HEK293 (cell line): Measurements from ENCODE around the gene PPP1R12C.

Experiments used
- CTCF ChIA-PET: fragments of 350-600 bp; formaldehyde crosslinking; extraction: SDS; loops from one replicate; lab custom pipeline; 2021; ENCODE audit warnings: antibody characterized with exemption; lab: Yijun Ruan, JAX
- POLR2A ChIA-PET: fragments of 300-600 bp; formaldehyde crosslinking; extraction: SDS; loops from one replicate; lab custom pipeline; 2020; ENCODE audit warnings: antibody characterized with exemption, inconsistent platforms; lab: Yijun Ruan, JAX
- H3K27ac ChIP-seq: fragments of 200-500 bp; sonication (Bioruptor generic); 2 replicates; pipeline ENCODE4 v1.5.1; 2014; ENCODE audit warnings: low read depth, low read length, control low read depth, inconsistent platforms; ENCODE audit errors: extremely low read depth
- H3K36me3 ChIP-seq, 2 experiments: fragments of 200-500 bp in 1 of 2; sonication (Bioruptor generic) in 1 of 2; 1 replicate in 1 of 2; 2 replicates in 1 of 2; pipeline ENCODE4 v1.5.1; 2014 to 2017; ENCODE audit warnings: inconsistent platforms in 2 of 2, low read length in 2 of 2; ENCODE audit not compliant: control insufficient read depth in 2 of 2, insufficient read depth in 1 of 2
- H3K4me1 ChIP-seq: fragments of 200-500 bp; sonication (Bioruptor generic); 2 replicates; pipeline ENCODE4 v1.5.1; 2014; ENCODE audit warnings: mild to moderate bottlenecking, low read length, inconsistent platforms; ENCODE audit not compliant: control insufficient read depth, insufficient read depth
- H3K4me3 ChIP-seq: 2 replicates; pipeline ENCODE4 v1.5.1; 2011; ENCODE audit warnings: low read depth, mild to moderate bottlenecking, control low read depth, low read length, moderate library complexity
- H3K9me3 ChIP-seq: fragments of 200-500 bp; sonication (Bioruptor generic); 2 replicates; pipeline ENCODE4 v1.5.1; 2014; ENCODE audit warnings: low read depth, low read length, inconsistent platforms; ENCODE audit not compliant: control insufficient read depth, insufficient read depth
- BCL11A ChIP-seq: fragments of 450-650 bp; formaldehyde crosslinking; IDR thresholded peaks from 2 replicates; pipeline ENCODE4 v1.5.1; 2016; ENCODE audit warnings: low read depth, missing biosample characterization, missing genetic modification characterization
- GLI4 ChIP-seq: fragments of 450-650 bp; formaldehyde crosslinking; IDR thresholded peaks from 2 replicates; pipeline ENCODE4 v1.5.1; 2016; ENCODE audit warnings: missing biosample characterization, missing genetic modification characterization
- GLIS1 ChIP-seq: fragments of 450-650 bp; formaldehyde crosslinking; IDR thresholded peaks from 2 replicates; pipeline ENCODE4 v1.5.1; 2016; ENCODE audit warnings: missing biosample characterization, missing genetic modification characterization
- KLF8 ChIP-seq: fragments of 450-650 bp; formaldehyde crosslinking; IDR thresholded peaks from 2 replicates; pipeline ENCODE4 v1.5.1; 2016; ENCODE audit warnings: missing biosample characterization, missing genetic modification characterization
- SCRT2 ChIP-seq: fragments of 450-650 bp; formaldehyde crosslinking; IDR thresholded peaks from 2 replicates; pipeline ENCODE4 v1.5.1; 2016; ENCODE audit warnings: missing biosample characterization, missing genetic modification characterization
- ZBTB20 ChIP-seq: fragments of 450-650 bp; formaldehyde crosslinking; IDR thresholded peaks from 2 replicates; pipeline ENCODE4 v1.5.1; 2016; ENCODE audit warnings: missing biosample characterization, missing genetic modification characterization
- ZIC2 ChIP-seq: fragments of 450-650 bp; formaldehyde crosslinking; IDR thresholded peaks from 2 replicates; pipeline ENCODE4 v1.5.1; 2016; ENCODE audit warnings: missing biosample characterization, missing genetic modification characterization
- ZNF140 ChIP-seq: fragments of 450-650 bp; formaldehyde crosslinking; IDR thresholded peaks from 2 replicates; pipeline ENCODE4 v1.5.1; 2016; ENCODE audit warnings: missing biosample characterization, missing genetic modification characterization
- ZNF16 ChIP-seq: fragments of 450-650 bp; formaldehyde crosslinking; IDR thresholded peaks from 2 replicates; pipeline ENCODE4 v1.5.1; 2016; ENCODE audit warnings: low read depth, missing biosample characterization, missing genetic modification characterization
- ZNF174 ChIP-seq: fragments of 450-650 bp; formaldehyde crosslinking; IDR thresholded peaks from 2 replicates; pipeline ENCODE4 v1.5.0; 2017; ENCODE audit warnings: missing biosample characterization, mild to moderate bottlenecking, missing genetic modification characterization
- ZNF175 ChIP-seq: fragments of 450-650 bp; formaldehyde crosslinking; IDR thresholded peaks from 2 replicates; pipeline ENCODE4 v1.5.1; 2016; ENCODE audit warnings: missing biosample characterization, missing genetic modification characterization
- ZNF223 ChIP-seq: fragments of 450-650 bp; formaldehyde crosslinking; IDR thresholded peaks from 2 replicates; pipeline ENCODE4 v1.5.1; 2016; ENCODE audit warnings: missing biosample characterization, missing genetic modification characterization
- ZNF248 ChIP-seq: fragments of 450-650 bp; formaldehyde crosslinking; IDR thresholded peaks from 2 replicates; pipeline ENCODE4 v1.5.1; 2017; ENCODE audit warnings: missing biosample characterization, missing genetic modification characterization
- ZNF274 ChIP-seq, 2 experiments: fragments of 200-500 bp in 1 of 2; fragments of 450-650 bp in 1 of 2; sonication (Bioruptor generic) in 1 of 2; formaldehyde crosslinking in 1 of 2; IDR thresholded peaks; 2 replicates each; pipeline versions ENCODE4 v1.5.1 to v1.6.1; 2014 to 2016; ENCODE audit warnings: borderline replicate concordance in 1 of 2, inconsistent platforms in 1 of 2, low read length in 1 of 2, missing biosample characterization in 1 of 2, missing genetic modification characterization in 1 of 2
- ZNF324 ChIP-seq: fragments of 450-650 bp; formaldehyde crosslinking; IDR thresholded peaks from 2 replicates; pipeline ENCODE4 v1.5.1; 2016; ENCODE audit warnings: missing biosample characterization, missing genetic modification characterization
- ZNF366 ChIP-seq: fragments of 450-650 bp; formaldehyde crosslinking; conservative IDR thresholded peaks from 2 replicates; pipeline ENCODE4 v1.5.1; 2016; ENCODE audit warnings: missing biosample characterization, missing genetic modification characterization
- ZNF549 ChIP-seq: fragments of 450-650 bp; IDR thresholded peaks from 2 replicates; pipeline ENCODE4 v1.5.1; 2018; ENCODE audit warnings: missing biosample characterization, missing genetic modification characterization, mild to moderate bottlenecking, inconsistent platforms, moderate library complexity
- ZNF791 ChIP-seq: fragments of 450-650 bp; formaldehyde crosslinking; IDR thresholded peaks from 2 replicates; pipeline ENCODE4 v1.5.1; 2016; ENCODE audit warnings: missing biosample characterization, missing genetic modification characterization
- ZNF792 ChIP-seq: fragments of 450-650 bp; formaldehyde crosslinking; IDR thresholded peaks from 2 replicates; pipeline ENCODE4 v1.5.1; 2016; ENCODE audit warnings: missing biosample characterization, missing genetic modification characterization
- ZXDB ChIP-seq: fragments of 450-650 bp; formaldehyde crosslinking; IDR thresholded peaks from 2 replicates; pipeline ENCODE4 v1.5.1; 2016; ENCODE audit warnings: missing biosample characterization, missing genetic modification characterization
- TF ChIP-seq, protein P1 (sequence below): fragments of 450-650 bp; formaldehyde crosslinking; IDR thresholded peaks from 2 replicates; pipeline ENCODE4 v1.5.1; 2016; ENCODE audit warnings: missing biosample characterization, missing genetic modification characterization
- TF ChIP-seq, protein P2 (sequence below): fragments of 450-650 bp; IDR thresholded peaks from 2 replicates; pipeline ENCODE4 v1.5.1; 2018; ENCODE audit warnings: missing biosample characterization, mild to moderate bottlenecking, missing genetic modification characterization
- TF ChIP-seq, protein P3 (sequence below): fragments of 450-650 bp; formaldehyde crosslinking; conservative IDR thresholded peaks from 2 replicates; pipeline ENCODE4 v1.5.1; 2016; ENCODE audit warnings: low read depth, missing biosample characterization, missing genetic modification characterization
- TF ChIP-seq, protein P4 (sequence below): fragments of 450-650 bp; formaldehyde crosslinking; optimal IDR thresholded peaks from 2 replicates; pipeline ENCODE3; 2016; ENCODE audit warnings: missing biosample characterization, mild to moderate bottlenecking, missing genetic modification characterization
- TF ChIP-seq, protein P5 (sequence below): fragments of 450-650 bp; formaldehyde crosslinking; IDR thresholded peaks from 2 replicates; pipeline ENCODE4 v1.5.1; 2016; ENCODE audit warnings: missing biosample characterization, missing genetic modification characterization

The PPP1R12C gene

DNA sequence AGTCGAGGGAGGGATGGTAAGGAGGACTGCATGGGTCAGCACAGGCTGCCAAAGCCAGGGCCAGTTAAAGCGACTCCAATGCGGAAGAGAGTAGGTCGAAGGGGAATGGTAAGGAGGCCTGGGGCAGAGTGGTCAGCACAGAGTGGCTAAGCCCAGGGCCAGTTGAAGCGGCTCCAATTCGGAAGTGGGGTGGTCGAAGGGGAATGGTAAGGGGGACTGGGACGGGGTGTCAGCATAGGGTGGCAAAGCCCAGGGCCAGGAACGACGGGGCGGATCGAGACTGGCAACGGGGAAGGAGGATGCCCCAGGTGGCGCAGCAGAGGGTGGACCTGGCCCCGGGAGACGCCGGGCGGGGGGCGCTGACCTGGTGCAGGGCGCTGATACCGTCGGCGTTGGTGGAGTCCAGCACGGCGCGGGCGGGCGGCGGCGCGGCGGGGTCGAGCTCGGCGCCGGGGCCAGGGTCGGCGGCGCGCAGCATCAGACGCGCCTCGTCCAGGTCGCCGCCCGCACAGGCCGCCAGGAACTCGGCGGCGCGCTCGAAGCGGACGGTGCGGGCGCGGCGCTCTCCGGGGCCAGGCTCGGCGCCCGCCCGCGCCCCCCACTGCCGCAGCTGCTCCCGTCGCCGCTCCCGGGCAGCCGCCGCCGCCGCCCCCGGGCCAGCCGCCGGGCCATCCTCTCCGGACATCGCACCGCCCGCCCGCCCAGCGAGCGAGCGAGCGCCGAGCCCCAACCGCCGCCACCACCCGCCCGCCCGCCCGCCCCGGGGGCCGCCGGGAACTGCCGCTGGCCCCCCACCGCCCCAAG, at the start of gene PPP1R12C:
TSS of gene PPP1R12C (minus strand) at position 779 of the 804 bp plus-strand sequence. CDS start at position 685, 94 bp downstream.
- CTCF ChIA-PET = interaction anchor here (0.6 to 4.6 kb wide), 7 partner anchors 16 to 171 kb away, joined by 3 to 26 read pairs (median 3); no protein-coding TSS in a partner anchor
- Histone ChIP-seq H3K4me3 (peak within 1 kb of the TSS; percentile 78), H3K27ac (peak within 1 kb of the TSS; percentile 78; the same call in 1 of the 2 replicates), H3K36me3 (peaks cover 0 to 10% of the 10 kb centered on the region in 2 experiments; a peak in 1 of 3 replicates), H3K4me1 (peaks cover 18% of the 10 kb centered on the region), H3K9me3 (no peaks in the 10 kb centered on the region)
- POLR2A ChIA-PET = interaction anchor here (0.6 to 2.7 kb wide), 27 partner anchors 11 to 916 kb away, joined by 3 to 16 read pairs (median 5); partner anchors contain the start of genes FIZ1, KMT5C, NAT14 and PPP6R1
- TF ChIP-seq ZNF791 (tag by site-specific recombination) (0 out of 2 replicates have a peak, but pooled peaks have one; percentile 7), KLF8 (0 out of 2 replicates have a peak, but pooled peaks have one; percentile 15), ZNF140 (tag by site-specific recombination) (no peak), ZNF16 (tag by site-specific recombination) (no peak), ZNF223 (no peak), ZNF174 (tag by site-specific recombination) (no peak), ZNF549 (tag by site-specific recombination) (no peak), BCL11A (tag by site-specific recombination) (no peak), ZNF792 (tag by site-specific recombination) (no peak), ZXDB (tag by site-specific recombination) (no peak), ZNF248 (tag by site-specific recombination) (no peak), ZNF175 (no peak), ZNF274 (IDR thresholded peaks at IDR 0.05; ENCODE audit: low read length) (no peak), ZNF274 (tag by site-specific recombination; IDR thresholded peaks at IDR 0.05; ENCODE audit: borderline replicate concordance) (no peak), SCRT2 (tag by site-specific recombination) (no peak), ZBTB20 (tag by site-specific recombination) (peak; percentile 65; the same call in 1 of the 2 replicates), ZIC2 (tag by site-specific recombination) (peak; percentile 10; the same call in 1 of the 2 replicates), GLI4 (tag by site-specific recombination) (no peak), ZNF324 (no peak), GLIS1 (tag by site-specific recombination) (peak; percentile 13; the same call in 1 of the 2 replicates), ZNF366 (tag by site-specific recombination) (no peak)
- TF ChIP-seq, protein P1, sequence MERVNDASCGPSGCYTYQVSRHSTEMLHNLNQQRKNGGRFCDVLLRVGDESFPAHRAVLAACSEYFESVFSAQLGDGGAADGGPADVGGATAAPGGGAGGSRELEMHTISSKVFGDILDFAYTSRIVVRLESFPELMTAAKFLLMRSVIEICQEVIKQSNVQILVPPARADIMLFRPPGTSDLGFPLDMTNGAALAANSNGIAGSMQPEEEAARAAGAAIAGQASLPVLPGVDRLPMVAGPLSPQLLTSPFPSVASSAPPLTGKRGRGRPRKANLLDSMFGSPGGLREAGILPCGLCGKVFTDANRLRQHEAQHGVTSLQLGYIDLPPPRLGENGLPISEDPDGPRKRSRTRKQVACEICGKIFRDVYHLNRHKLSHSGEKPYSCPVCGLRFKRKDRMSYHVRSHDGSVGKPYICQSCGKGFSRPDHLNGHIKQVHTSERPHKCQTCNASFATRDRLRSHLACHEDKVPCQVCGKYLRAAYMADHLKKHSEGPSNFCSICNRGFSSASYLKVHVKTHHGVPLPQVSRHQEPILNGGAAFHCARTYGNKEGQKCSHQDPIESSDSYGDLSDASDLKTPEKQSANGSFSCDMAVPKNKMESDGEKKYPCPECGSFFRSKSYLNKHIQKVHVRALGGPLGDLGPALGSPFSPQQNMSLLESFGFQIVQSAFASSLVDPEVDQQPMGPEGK = peak; percentile 62
- TF ChIP-seq, protein P2, sequence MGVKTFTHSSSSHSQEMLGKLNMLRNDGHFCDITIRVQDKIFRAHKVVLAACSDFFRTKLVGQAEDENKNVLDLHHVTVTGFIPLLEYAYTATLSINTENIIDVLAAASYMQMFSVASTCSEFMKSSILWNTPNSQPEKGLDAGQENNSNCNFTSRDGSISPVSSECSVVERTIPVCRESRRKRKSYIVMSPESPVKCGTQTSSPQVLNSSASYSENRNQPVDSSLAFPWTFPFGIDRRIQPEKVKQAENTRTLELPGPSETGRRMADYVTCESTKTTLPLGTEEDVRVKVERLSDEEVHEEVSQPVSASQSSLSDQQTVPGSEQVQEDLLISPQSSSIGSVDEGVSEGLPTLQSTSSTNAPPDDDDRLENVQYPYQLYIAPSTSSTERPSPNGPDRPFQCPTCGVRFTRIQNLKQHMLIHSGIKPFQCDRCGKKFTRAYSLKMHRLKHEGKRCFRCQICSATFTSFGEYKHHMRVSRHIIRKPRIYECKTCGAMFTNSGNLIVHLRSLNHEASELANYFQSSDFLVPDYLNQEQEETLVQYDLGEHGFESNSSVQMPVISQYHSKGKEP = no peak
- TF ChIP-seq, protein P3, sequence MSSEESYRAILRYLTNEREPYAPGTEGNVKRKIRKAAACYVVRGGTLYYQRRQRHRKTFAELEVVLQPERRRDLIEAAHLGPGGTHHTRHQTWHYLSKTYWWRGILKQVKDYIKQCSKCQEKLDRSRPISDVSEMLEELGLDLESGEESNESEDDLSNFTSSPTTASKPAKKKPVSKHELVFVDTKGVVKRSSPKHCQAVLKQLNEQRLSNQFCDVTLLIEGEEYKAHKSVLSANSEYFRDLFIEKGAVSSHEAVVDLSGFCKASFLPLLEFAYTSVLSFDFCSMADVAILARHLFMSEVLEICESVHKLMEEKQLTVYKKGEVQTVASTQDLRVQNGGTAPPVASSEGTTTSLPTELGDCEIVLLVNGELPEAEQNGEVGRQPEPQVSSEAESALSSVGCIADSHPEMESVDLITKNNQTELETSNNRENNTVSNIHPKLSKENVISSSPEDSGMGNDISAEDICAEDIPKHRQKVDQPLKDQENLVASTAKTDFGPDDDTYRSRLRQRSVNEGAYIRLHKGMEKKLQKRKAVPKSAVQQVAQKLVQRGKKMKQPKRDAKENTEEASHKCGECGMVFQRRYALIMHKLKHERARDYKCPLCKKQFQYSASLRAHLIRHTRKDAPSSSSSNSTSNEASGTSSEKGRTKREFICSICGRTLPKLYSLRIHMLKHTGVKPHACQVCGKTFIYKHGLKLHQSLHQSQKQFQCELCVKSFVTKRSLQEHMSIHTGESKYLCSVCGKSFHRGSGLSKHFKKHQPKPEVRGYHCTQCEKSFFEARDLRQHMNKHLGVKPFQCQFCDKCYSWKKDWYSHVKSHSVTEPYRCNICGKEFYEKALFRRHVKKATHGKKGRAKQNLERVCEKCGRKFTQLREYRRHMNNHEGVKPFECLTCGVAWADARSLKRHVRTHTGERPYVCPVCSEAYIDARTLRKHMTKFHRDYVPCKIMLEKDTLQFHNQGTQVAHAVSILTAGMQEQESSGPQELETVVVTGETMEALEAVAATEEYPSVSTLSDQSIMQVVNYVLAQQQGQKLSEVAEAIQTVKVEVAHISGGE (tag by site-specific recombination) = no peak
- TF ChIP-seq, protein P4, sequence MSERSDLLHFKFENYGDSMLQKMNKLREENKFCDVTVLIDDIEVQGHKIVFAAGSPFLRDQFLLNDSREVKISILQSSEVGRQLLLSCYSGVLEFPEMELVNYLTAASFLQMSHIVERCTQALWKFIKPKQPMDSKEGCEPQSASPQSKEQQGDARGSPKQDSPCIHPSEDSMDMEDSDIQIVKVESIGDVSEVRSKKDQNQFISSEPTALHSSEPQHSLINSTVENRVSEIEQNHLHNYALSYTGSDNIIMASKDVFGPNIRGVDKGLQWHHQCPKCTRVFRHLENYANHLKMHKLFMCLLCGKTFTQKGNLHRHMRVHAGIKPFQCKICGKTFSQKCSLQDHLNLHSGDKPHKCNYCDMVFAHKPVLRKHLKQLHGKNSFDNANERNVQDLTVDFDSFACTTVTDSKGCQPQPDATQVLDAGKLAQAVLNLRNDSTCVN (tag by site-specific recombination) = peak; percentile 41
- TF ChIP-seq, protein P5, sequence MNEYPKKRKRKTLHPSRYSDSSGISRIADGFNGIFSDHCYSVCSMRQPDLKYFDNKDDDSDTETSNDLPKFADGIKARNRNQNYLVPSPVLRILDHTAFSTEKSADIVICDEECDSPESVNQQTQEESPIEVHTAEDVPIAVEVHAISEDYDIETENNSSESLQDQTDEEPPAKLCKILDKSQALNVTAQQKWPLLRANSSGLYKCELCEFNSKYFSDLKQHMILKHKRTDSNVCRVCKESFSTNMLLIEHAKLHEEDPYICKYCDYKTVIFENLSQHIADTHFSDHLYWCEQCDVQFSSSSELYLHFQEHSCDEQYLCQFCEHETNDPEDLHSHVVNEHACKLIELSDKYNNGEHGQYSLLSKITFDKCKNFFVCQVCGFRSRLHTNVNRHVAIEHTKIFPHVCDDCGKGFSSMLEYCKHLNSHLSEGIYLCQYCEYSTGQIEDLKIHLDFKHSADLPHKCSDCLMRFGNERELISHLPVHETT = no peak
